AG10803 (cell line): ENCODE measurements around the gene TADA1.
"Not testable (repeated sequence)": the region's sequence is repeated elsewhere in the genome, so short reads cannot be mapped to it uniquely, and the experiment has no call there.

Source experiments
- DNase-seq: peaks from one replicate; pipeline ENCODE4 v3.0.0; 2010; ENCODE audit warnings: low read depth
- H3K4me3 ChIP-seq: 2 replicates; pipeline ENCODE4 v1.5.1; 2011; ENCODE audit warnings: mild to moderate bottlenecking, low read length, control low read depth
- CTCF ChIP-seq: conservative IDR thresholded peaks from 2 replicates; pipeline ENCODE4 v1.5.1; 2011; ENCODE audit warnings: mild to moderate bottlenecking, low read length, control low read depth, inconsistent platforms

The TADA1 gene

DNA sequence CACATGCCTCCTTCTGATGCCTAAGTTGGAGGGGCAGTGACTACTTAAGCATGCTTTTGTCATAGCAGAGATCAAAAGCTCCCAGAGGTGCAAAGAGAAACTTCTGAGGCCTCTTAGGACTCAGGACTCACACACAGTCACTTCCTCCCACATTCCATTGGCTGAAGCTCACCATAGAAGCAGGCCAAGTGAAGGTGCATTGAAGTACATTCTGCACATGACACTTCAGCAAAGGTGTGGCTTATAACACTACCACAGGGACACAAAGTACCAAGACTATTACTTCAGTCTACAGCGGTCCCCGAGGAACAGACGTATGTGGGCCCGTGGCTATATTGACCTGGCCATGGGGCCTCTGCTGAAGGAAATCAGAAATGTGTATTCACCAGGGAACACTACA lies 39.3 kb downstream of the TADA1 start:
- no peak for TF ChIP-seq CTCF
- H3K4me3 ChIP-seq: no peak overlapping the region
- no peak for DNase-seq

- not testable (repeated sequence) for DNase-seq
Observed at GRCh38 chr1:166829762-166830161, 46.3 kb downstream of the TADA1 start.

DNA sequence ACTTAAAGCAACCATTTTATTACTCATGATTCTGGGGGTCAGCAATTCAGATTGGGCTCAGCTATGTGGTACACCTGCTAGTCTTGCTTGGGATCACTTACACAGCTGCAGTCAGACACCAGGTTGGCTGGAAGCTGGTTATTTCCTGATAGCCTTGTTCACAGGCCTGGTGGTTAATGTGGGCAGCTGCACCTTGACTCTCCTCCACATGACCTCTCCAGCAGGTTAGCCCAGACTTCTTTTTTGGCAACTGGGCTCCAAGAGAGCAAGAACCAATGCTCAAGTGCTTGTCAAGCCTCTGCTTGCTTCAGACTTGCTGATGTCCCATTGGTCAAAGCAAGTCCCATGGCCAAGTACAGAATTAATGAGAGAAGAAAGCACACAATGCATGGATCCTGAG lies 48.6 kb downstream of the TADA1 start:
- no peak for TF ChIP-seq CTCF
- H3K4me3 ChIP-seq: no peak overlapping the region
- no peak for DNase-seq

More at GRCh38 chr1:166829762-166830161, 46.3 kb downstream of the TADA1 start:
- H3K4me3 ChIP-seq: not testable (repeated sequence)

DNA sequence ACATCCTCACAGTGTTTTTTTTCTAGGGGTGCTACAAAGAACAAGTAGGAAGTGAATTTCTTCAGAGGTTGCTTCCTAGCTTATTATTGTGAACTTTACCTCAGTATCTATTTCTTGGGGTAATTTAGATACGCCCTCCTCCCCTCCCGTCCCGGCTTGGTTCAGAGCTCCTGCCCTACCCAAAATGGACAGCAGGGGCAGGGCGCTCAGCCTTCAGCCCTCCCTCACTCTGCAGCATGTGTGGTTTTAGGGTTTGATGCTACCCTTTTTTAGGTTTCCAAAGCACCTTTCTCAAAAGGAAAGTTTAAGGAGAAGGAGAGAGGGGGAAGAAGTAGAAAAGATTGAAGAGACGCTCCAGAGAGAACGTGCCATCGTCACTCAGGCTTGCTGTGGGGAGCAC lies 53.7 kb downstream of the TADA1 start:
- H3K4me3 ChIP-seq: no peak overlapping the region
- TF ChIP-seq CTCF: peak; percentile 31
- no peak for DNase-seq

DNA sequence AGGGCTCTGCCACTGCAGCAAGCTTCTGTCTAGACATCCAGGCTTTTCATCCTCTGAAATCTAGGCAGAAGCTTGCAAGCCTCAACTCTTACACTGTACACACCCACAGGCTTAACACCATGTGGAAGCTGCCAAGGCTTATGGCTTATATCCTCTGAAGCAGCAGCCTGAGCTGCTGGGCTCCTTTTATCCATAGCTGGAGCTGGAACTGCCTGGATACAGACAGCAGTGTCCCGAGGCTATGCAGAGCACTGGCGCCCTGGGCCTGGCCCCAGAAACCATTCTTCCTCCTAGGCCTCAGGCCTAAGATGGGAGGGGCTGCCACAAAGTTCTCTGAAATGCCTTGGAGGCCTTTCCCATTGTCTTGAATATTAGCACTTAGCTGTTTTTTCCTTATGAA lies 56.1 kb downstream of the TADA1 start:
- TF ChIP-seq CTCF: no peak
- H3K4me3 ChIP-seq: no peak overlapping the region
- DNase-seq: no peak

DNA sequence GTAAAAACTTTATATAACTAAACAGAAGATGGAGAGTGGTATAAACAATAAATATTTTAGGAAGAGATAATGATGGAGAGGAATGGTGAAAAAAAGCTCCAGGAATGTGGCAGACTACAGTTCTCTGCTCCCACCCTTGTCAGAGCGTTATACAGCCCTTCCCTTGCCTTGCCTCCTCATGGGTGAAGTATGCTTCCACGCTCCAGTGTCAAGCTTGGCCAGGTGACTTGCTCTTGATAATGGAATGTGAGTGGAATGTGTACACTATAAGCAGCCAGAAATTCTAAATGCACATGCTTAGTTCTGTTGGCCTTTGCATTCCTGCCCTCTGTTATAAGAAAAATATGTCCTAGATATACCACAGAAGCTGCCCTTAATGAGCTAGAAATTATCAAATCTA lies 61.5 kb downstream of the TADA1 start:
- no peak overlapping the region for H3K4me3 ChIP-seq
- DNase-seq: peak; percentile 73
- TF ChIP-seq CTCF: no peak

GRCh38 chr1:166813508-166814223 lies 62.4 kb downstream of the TADA1 start:
- no peak overlapping the region for H3K4me3 ChIP-seq
- no peak for DNase-seq
- TF ChIP-seq CTCF: no peak
